Measurements from ENCODE around the gene THYN1.
A peak's percentile ranks its signal among the peaks of the same experiment; 100 is the strongest.
"Not testable (repeated sequence)": the region's sequence is repeated elsewhere in the genome, so short reads cannot be mapped to it uniquely, and the experiment has no call there.

THYN1 gene

DNA sequence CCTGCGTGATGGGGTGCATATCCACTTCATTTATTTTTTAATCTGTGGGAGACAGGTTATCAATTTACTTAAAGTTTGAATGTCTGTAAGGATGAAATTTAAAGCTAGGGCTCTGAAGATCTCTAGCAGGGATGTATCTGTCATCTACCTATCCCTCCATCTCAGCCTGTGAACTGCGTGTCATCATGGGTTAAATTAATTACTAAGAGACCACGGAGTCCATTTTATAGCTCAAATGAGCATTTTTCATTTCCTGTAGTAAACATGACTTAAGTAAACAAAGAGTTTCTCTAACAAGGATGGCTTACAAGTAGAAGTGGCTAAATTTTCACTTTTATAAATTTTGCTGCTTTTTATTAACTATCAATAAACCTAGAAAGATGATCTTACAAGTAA is 20.2 kb upstream of the THYN1 start:
- no peak for DNase-seq

DNA sequence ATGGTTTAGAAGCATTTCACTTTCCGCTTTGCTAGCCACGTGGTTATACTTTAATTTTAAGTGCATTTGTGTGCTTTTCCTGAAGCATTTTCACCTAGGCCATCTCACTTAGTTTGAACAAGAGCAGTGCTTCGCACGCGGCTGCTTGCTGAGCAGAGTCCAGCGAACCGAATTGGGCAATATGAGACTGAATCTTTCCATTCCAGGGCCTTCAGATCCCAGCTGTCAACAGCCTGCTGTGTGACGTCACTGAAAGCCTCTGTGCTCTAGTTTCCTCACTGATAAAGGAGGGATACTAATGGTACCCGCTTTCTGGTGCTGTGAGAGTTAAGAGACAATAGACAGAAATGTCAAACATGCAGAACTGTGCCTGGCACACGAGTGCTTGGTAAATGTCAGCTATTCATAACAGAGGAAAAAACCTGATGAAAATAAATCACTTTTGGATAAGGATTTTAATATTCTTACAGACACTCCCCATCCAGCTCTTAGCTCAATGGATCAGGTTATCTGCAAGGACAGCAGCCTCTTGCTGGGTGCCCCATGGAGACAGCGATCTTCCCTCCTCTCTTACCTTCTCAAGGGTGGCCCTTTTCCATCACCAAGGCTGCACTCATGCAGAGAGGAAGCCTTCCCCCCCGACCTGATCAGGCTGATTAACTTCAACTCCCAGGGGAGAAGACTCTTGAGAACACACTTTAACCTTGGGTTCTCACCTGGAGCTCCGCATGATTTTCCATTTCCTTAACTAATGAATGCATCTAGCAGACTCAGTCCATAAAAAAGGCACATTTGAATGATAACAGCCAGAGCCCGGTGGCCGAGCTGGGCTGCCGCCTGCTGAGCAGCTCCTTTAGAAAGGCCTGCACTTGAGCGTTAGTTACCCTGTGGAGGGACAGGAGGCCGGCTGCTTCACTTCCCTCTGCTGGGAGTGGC is 19.5 kb upstream of the THYN1 start:
- no peak for DNase-seq

- DNase-seq: no peak
These were observed 18.8 kb upstream of the THYN1 start for GRCh38 chr11:134271978-134272377.

GRCh38 chr11:134270250-134270714 is 17.1 kb upstream of the THYN1 start:
- no peak for DNase-seq

DNA sequence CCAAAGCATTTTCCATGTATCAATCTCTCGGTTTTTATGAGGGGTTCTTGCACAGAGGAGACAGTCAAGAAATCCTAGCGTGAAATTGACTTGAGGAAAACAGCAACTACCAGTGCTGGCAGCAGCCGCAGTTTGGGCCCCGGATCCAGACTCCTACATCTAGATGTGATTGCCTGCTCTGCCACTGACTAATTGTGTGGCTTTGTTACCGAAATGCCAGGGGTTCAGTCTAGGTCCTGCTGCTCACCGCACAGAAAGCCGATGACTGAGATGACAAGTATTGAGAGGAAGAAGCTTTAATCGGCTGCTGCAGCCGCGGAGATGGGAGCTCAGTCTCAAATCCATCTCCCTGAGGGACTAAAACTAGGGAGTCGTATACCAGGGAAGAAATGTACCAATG is 14.8 kb upstream of the THYN1 start:
- no peak for DNase-seq

- DNase-seq: no peak
These were observed 14.3 kb upstream of the THYN1 start for GRCh38 chr11:134267461-134267860.

- DNase-seq: peak; percentile 67
These were observed 13.7 kb upstream of the THYN1 start for GRCh38 chr11:134266841-134267251.

DNA sequence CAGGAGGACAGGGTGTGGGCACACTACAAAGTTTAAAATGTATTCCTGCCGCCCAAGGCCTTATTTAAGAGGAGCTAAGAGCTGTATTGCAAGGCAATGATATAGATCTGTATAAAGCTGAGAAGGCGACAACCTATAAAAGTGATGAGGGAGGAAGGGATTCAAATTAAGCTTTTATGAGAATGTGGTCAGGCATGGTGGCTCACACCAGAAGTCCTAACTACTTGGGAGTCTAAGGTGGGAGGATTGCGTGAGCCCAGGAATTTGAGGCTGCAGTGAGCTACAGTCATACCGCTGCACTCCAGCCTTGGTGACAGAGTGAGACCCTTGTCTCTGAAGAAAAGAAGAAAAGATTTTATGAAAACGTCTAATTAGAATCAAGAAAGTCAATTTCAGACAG is 13.3 kb upstream of the THYN1 start:
- DNase-seq: no peak

- DNase-seq: no peak
These were observed 12.0 kb upstream of the THYN1 start for GRCh38 chr11:134264966-134265764.

DNA sequence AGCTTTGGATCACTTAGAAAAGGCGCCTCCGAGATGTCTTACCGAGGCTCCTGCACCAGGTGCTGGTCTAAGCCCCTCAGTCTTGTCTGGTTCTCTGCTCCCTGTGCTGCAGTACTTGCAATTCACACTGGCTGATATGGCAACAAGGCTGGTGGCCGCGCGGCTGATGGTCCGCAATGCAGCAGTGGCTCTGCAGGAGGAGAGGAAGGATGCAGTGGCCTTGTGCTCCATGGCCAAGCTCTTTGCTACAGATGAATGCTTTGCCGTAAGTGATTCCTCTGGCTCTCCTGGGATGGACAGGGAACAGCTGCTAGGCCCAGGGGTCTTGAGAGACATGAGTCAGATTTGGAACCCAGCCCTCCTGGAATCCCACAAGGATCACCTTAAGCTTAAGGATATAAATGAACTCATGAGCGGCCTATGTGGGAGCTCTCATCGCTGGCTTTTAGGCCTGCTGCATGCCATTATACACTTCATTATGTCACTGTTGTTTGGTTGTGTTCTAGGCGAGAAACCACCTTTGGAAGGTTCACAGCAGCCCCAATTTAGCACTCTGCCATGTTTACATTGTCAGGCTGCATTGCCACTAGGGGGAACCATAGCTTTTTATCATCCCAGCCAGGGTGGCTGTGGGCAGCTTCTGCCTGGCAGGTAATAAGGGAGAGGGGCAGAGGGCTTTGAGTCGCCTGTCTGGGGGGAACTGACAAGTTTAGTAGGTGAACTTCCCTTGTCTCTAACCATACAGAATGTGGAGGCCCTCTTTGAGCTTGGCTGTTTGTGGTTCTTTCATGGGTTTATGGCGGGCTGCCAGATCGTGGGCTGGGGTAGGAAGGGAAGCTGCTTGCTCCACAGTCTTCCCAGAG is 8.7 kb upstream of the THYN1 start:
- DNase-seq: no peak

DNA sequence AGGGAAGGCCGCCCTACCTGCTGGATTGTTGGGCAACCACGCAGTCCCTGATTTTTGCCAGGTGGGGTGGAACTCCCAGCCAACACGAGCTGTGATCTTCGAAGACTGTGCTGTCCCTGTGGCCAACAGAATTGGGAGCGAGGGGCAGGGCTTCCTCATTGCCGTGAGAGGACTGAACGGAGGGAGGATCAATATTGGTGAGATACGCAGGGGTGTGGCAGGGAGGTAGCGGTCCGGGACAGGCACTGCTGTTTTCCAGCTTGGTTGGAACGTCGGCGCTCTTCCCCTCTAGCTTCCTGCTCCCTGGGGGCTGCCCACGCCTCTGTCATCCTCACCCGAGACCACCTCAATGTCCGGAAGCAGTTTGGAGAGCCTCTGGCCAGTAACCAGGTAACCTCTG is 7.8 kb upstream of the THYN1 start:
- no peak for DNase-seq

DNA sequence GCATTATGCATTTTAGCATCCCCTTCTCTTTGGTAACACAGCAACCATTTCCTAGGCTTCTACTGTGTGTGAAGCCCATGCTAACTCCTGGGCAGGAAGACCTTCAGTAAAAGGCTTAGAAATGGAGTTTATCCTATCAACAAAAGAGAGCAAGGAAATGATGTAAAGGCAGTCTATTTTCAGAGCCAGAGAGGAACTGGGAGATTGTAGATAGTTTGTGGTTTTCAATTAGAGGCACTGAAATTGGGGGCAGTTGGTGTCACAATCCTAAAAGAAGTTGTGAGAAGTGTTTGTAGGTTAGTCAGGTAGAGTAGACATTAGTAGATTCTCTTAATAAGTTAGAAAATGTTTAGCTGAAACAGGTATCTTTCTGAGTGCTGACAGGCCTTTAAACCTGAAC is 7.4 kb upstream of the THYN1 start:
- no peak for DNase-seq

DNA sequence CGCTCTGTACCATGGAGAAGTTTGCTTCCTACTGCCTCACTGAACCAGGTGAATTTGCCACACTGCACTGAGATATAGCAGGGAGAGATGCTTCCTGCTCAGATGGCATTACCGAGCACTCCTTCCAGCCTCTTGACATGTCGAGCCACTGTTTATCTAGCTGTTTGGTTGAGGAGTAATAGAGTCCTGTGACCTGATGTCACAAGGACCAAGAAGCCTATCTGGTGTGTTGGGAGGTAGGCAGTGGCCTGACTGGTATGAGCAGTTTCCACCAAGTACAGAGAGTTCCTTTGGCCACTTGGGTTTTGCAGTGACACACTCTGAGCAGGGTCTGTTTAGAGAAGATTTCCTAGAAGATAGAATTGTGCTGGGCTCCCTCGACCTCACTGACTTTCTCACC is 5.4 kb upstream of the THYN1 start:
- no peak for DNase-seq

DNA sequence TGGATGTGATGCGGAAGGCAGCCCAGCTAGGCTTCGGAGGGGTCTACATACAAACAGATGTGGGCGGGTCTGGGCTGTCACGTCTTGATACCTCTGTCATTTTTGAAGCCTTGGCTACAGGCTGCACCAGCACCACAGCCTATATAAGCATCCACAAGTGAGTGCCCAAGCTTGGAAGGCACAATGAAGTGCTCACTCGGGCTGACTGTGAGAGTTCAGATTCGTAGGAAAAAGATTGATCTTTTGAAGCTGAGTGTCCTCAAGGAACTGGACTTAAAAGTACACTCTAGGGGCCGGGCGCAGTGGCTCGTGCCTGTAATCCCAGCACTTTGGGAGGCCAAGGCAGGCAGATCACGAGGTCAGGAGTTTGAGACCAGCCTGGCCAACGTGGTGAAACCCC is 3.9 kb upstream of the THYN1 start:
- DNase-seq: no peak

DNA sequence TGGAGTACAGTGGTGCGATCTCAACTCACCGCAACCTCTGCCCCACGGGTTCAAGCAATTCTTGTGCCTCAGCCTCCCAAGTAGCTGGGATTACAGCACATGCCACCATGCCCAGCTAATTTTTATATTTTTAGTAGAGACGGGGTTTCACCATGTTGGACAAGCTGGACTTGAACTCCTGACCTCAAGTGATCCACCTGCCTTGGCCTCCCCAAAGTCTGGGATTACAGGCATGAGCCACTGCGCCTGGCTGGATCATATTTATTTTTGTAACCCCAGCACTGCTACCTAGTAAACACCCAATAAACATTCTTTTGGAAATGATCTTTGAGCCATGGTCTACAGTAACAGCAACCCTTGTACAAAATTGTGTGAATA is 2.0 kb upstream of the THYN1 start:
- DNase-seq: not testable (repeated sequence)

DNA sequence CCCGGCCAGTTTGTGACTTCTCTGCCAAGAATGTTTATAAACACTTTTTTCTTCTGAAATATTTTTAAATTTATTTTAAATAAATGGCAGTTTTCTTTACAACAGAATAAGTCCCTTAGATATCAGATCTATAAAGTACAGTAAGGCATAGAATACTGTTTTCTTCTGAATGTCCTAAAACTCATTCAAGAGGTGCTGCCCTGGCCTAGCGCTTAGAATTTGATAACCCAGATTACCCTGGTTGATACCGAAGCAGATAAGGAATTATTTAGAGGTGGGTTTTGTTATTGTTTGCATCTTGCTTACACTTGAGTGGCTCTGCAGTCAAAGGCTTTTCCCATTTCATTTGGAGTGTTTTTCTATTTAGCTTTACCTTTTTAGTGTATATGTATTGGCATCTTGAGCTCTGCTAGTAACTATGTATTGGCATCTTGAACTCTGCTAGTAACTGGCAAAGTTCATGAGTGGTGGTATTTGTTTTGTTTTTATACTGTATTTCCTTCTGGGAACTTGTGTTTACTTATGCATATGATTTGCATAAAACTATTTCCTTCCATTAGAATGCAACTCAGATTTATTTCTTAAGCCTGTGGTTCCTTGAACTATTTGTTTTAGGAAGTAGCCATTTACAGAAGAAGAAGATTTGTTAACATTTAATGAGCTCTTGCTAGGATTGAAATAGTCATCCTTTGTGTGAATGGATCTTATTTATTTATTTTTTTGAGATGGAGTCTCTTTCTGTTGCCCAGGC is 1.5 kb upstream of the THYN1 start:
- no peak for DNase-seq

- DNase-seq: no peak
These were observed 585 bp downstream of the THYN1 start for GRCh38 chr11:134252346-134253187.

GRCh38 chr11:134250675-134251074 is 2.5 kb downstream of the THYN1 start:
- DNase-seq: no peak

- DNase-seq: no peak
These were observed 2.9 kb downstream of the THYN1 start for GRCh38 chr11:134250246-134250645.

GRCh38 chr11:134248910-134249480 is 4.2 kb downstream of the THYN1 start:
- DNase-seq: no peak

DNA sequence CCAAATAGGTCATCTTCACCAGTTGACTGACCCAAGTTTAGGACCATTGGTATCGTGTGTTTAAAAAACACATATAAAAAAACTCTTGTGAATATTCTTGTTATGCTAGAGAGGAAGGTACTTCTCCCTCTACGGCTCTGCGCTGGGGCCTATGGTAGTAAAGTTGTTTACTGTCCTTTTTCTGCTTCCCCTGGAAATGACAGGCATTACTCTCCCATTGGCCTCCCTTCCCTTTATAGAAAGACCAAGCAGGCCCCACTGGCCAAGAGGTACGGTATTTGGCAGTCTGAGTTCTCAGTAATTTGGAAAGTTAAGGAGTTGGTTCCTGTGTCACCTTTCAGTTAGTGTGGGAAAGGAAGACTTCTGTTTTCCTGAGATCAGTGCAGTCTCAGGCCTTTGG is 6.5 kb downstream of the THYN1 start:
- DNase-seq: no peak
